HepG2 (cell line): ENCODE results near the gene HYDIN. TPM values are rescaled to one million over a fixed set of nuclear protein-coding genes. Genes with fewer than 3 reads are reported as not detected.

ENCODE experiments used
- ATAC-seq: fragments of 200-7000 bp; cut with Tn5 transposase; 3 replicates; pipeline ENCODE4 v1.9.1; 2020; ENCODE audit warnings: mild to moderate bottlenecking, moderate library complexity
- BruUV-seq: library from RNA; stranded (reverse); fragments of 400-500 nt; replicated peaks from 2 replicates; lab custom pipeline; 2021; lab: Mats Ljungman, UMichigan
- CTCF ChIA-PET: fragments of 300-600 bp; formaldehyde crosslinking; extraction: SDS; loops from one replicate; lab custom pipeline; 2021; ENCODE audit warnings: low total read pairs, inconsistent platforms, low intra/inter-chr PET ratio; lab: Yijun Ruan, JAX
- POLR2A ChIA-PET: fragments of 350-600 bp; sonication (Branson Sonifier 250); formaldehyde crosslinking; loops from one replicate; lab custom pipeline; 2020; ENCODE audit warnings: antibody characterized with exemption, inconsistent platforms; lab: Yijun Ruan, JAX
- DNase-seq: peaks from one replicate; pipeline ENCODE4 v3.0.0-alpha.2; 2015; ENCODE audit warnings: low spot score
- FAIRE-seq: peaks from 3 replicates; lab custom pipeline; 2011; peaks lifted over from hg19 to GRCh38; lab: Jason Lieb, UNC
- H2AFZ ChIP-seq: one replicate; pipeline ENCODE4 v1.6.1; 2011; ENCODE audit warnings: low read length, inconsistent platforms
- H3K27ac ChIP-seq: fragments of 300-600 bp; 3 replicates; pipeline ENCODE4 v1.8.0; 2011; ENCODE audit warnings: mixed run types, mild to moderate bottlenecking, mixed read lengths, low read length, inconsistent platforms; ENCODE audit not compliant: insufficient read depth; ENCODE audit errors: extremely low read length
- H3K27me3 ChIP-seq, 2 experiments: fragments of 200-600 bp in 1 of 2; 2 replicates in 1 of 2; 3 replicates in 1 of 2; pipeline versions ENCODE4 v1.6.0 to v1.8.0; 2011; ENCODE audit warnings: low read length in 2 of 2, mild to moderate bottlenecking in 2 of 2, moderate library complexity in 2 of 2, inconsistent platforms in 1 of 2; ENCODE audit not compliant: insufficient read depth in 2 of 2, control insufficient read depth in 1 of 2
- H3K36me3 ChIP-seq, 2 experiments: fragments of 200-600 bp in 1 of 2; replicated peaks in 1 of 2; 2 replicates in 1 of 2; 3 replicates in 1 of 2; pipeline versions ENCODE4 v1.5.1 to v1.8.0; 2011; ENCODE audit warnings: low read length in 2 of 2, inconsistent platforms in 1 of 2; ENCODE audit not compliant: insufficient read depth in 2 of 2, control insufficient read depth in 1 of 2
- H3K4me1 ChIP-seq: 2 replicates; pipeline ENCODE4 v1.5.1; 2012; ENCODE audit warnings: low read length, inconsistent platforms; ENCODE audit not compliant: insufficient read depth
- H3K4me2 ChIP-seq: 2 replicates; pipeline ENCODE4 v1.6.0; 2011; ENCODE audit warnings: low read depth, low read length, inconsistent platforms
- H3K4me3 ChIP-seq, 3 experiments: fragments of 200-600 bp in 1 of 3; sonication (generic), shearing (Covaris generic) in 1 of 3; replicated peaks in 1 of 3; 2 replicates each; pipeline ENCODE4 v1.5.1; 2011 to 2016; ENCODE audit warnings: low read length in 3 of 3, inconsistent platforms in 2 of 3, low read depth in 2 of 3, mild to moderate bottlenecking in 2 of 3, control low read depth in 1 of 3, mixed read lengths in 1 of 3; ENCODE audit not compliant: insufficient read depth in 1 of 3
- H3K79me2 ChIP-seq: one replicate; pipeline ENCODE4 v1.6.1; 2011; ENCODE audit warnings: low read length, inconsistent platforms; ENCODE audit not compliant: insufficient read depth
- H3K9ac ChIP-seq: 2 replicates; pipeline ENCODE4 v1.6.0; 2011; ENCODE audit warnings: mild to moderate bottlenecking, low read depth, low read length, inconsistent platforms; ENCODE audit not compliant: insufficient read depth
- H3K9me3 ChIP-seq: 2 replicates; pipeline ENCODE4 v1.5.1; 2012; ENCODE audit warnings: mild to moderate bottlenecking, low read length
- H4K20me1 ChIP-seq: 2 replicates; pipeline ENCODE4 v1.6.0; 2011; ENCODE audit warnings: inconsistent platforms, mild to moderate bottlenecking, low read length, moderate library complexity; ENCODE audit not compliant: insufficient read depth
- ELF1 ChIP-seq: sonication (generic); formaldehyde crosslinking; IDR thresholded peaks from 2 replicates; pipeline ENCODE4 v1.4.0; 2020; ENCODE audit warnings: missing genetic modification reagents
- MAFF ChIP-seq: IDR thresholded peaks from 2 replicates; pipeline ENCODE4 v1.6.1; 2011; ENCODE audit warnings: low read depth, low read length, improper control_type of control experiment
- MAFK ChIP-seq, 2 experiments: IDR thresholded peaks in 1 of 2; conservative IDR thresholded peaks in 1 of 2; 2 replicates each; pipeline ENCODE4 v1.6.1; 2011; ENCODE audit warnings: improper control_type of control experiment in 2 of 2, low read length in 2 of 2
- NR2C2 ChIP-seq: sonication (generic); formaldehyde crosslinking; IDR thresholded peaks from 2 replicates; pipeline ENCODE4 v1.4.0; 2020; ENCODE audit warnings: missing genetic modification reagents, mild to moderate bottlenecking, moderate library complexity, borderline replicate concordance
- NR2F2 ChIP-seq: IDR thresholded peaks from 2 replicates; pipeline ENCODE4 v1.6.1; 2012; ENCODE audit warnings: low read depth, inconsistent platforms, borderline replicate concordance
- RFX5 ChIP-seq: IDR thresholded peaks from 2 replicates; pipeline ENCODE4 v1.6.1; 2011; ENCODE audit warnings: low read depth, low read length, improper control_type of control experiment
- SUZ12 ChIP-seq: fragments of 150-350 bp; IDR thresholded peaks from 2 replicates; pipeline ENCODE4 v1.6.1; 2014; ENCODE audit warnings: low read depth, low read length
- ZBTB1 ChIP-seq: sonication (generic); formaldehyde crosslinking; IDR thresholded peaks from 2 replicates; pipeline ENCODE4 v1.4.0; 2020; ENCODE audit warnings: missing genetic modification reagents, borderline replicate concordance
- ZMYM2 ChIP-seq: sonication (generic); formaldehyde crosslinking; IDR thresholded peaks from 2 replicates; pipeline ENCODE4 v1.8.0; 2022; ENCODE audit warnings: mild to moderate bottlenecking, missing genetic modification reagents
- ZNF670 ChIP-seq: sonication (generic); formaldehyde crosslinking; IDR thresholded peaks from 2 replicates; pipeline ENCODE4 v1.8.0; 2022; ENCODE audit warnings: mild to moderate bottlenecking, missing genetic modification reagents, borderline replicate concordance
- ZNF883 ChIP-seq: sonication (generic); formaldehyde crosslinking; IDR thresholded peaks from 2 replicates; pipeline ENCODE4 v1.5.1; 2020; ENCODE audit warnings: mild to moderate bottlenecking, missing genetic modification reagents; ENCODE audit errors: not compliant biosample characterization
- WGBS: methylation state at CpG from one replicate; pipeline ENCODE4 v1.1.6; 2017; ENCODE audit warnings: low lambda C conversion rate; 5-methylcytosine and 5-hydroxymethylcytosine counted together
- in situ Hi-C: cut with HindIII; loops from 2 replicates; pipeline ENCODE4 v1.10.0; 2017; ENCODE audit warnings: low pct_unique_long_range_greater_than_20kb; ENCODE audit not compliant: extremely low pct_ligation_motif_present
- intact Hi-C: fragments of 100-400 bp; cut with micrococcal nuclease; formaldehyde crosslinking; loops from one replicate; pipeline ENCODE4 v1.10.0; 2022; ENCODE audit not compliant: unreplicated experiment
- polyA plus RNA-seq, 8 experiments: library from polyadenylated mRNA; depleted of rRNA in 3 of 8; stranded (reverse) in 7 of 8; unstranded in 1 of 8; fragments of >200 nt; fragmentation: Illumina TruSeq in 4 of 8; extraction: Trizol in 4 of 8; gene quantifications; 2 replicates each; pipeline versions ENCODE4 v1.2.1 to v1.2.3, GENCODE V29; 2011 to 2016; ENCODE audit warnings: low read depth in 4 of 8, missing spikeins in 1 of 8, mixed read lengths in 1 of 8; ENCODE audit not compliant: insufficient read depth in 1 of 8
- total RNA-seq, 5 experiments: library from RNA; depleted of rRNA; stranded (reverse); fragments of >200 nt; fragmentation: Illumina TruSeq; extraction: Trizol; gene quantifications; 2 replicates each; pipeline ENCODE4 v1.2.3, GENCODE V29; 2016; ENCODE audit warnings: low read depth in 1 of 5
- TF ChIP-seq, protein P1 (sequence below): sonication (generic); formaldehyde crosslinking; IDR thresholded peaks from 2 replicates; pipeline ENCODE4 v1.8.0; 2022; ENCODE audit warnings: low read depth, missing genetic modification reagents
- TF ChIP-seq, protein P2 (sequence below): sonication (generic); formaldehyde crosslinking; IDR thresholded peaks from 2 replicates; pipeline ENCODE4 v1.4.0; 2020; ENCODE audit warnings: mild to moderate bottlenecking, missing genetic modification reagents
- TF ChIP-seq, protein P3 (sequence below): sonication (generic); formaldehyde crosslinking; IDR thresholded peaks from 2 replicates; pipeline ENCODE4 v1.9.0; 2021; ENCODE audit warnings: missing genetic modification reagents, borderline replicate concordance

The HYDIN gene
- total and polyA plus RNA-seq, 2 of the 13 experiments (the other 11 are each of a cell fraction or from before 2014, with no cell fraction given): not detected

DNA sequence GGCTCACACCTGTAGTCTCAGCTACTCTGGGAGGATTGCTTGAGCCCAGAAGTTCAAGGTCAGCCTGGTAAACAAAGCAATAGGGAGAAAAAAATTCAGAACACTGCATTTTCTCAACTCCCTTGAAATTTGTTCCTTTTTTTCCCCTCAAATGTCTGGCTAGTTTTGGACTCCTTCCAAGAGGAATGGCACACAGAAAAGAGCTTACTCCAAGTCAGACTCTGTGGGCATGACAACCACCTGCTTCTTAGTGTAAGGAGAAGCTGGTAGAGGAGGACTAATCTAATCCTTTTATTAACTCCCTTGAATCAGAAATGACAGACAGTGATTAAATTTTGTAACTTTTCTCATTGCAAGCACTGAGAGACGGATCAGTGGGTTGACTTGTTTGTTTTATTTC, 27.9 kb upstream of the HYDIN start (continued):
- TF ChIP-seq, protein P1, sequence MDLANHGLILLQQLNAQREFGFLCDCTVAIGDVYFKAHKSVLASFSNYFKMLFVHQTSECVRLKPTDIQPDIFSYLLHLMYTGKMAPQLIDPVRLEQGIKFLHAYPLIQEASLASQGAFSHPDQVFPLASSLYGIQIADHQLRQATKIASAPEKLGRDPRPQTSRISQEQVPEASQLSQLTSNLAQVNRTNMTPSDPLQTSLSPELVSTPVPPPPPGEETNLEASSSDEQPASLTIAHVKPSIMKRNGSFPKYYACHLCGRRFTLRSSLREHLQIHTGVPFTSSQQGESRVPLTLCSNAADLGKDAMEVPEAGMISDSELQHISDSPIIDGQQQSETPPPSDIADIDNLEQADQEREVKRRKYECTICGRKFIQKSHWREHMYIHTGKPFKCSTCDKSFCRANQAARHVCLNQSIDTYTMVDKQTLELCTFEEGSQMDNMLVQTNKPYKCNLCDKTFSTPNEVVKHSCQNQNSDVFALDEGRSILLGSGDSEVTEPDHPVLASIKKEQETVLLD: no peak
- no peak for TF ChIP-seq NR2F2
- TF ChIP-seq ELF1: no peak
- no peak for TF ChIP-seq RFX5
- TF ChIP-seq, protein P2, sequence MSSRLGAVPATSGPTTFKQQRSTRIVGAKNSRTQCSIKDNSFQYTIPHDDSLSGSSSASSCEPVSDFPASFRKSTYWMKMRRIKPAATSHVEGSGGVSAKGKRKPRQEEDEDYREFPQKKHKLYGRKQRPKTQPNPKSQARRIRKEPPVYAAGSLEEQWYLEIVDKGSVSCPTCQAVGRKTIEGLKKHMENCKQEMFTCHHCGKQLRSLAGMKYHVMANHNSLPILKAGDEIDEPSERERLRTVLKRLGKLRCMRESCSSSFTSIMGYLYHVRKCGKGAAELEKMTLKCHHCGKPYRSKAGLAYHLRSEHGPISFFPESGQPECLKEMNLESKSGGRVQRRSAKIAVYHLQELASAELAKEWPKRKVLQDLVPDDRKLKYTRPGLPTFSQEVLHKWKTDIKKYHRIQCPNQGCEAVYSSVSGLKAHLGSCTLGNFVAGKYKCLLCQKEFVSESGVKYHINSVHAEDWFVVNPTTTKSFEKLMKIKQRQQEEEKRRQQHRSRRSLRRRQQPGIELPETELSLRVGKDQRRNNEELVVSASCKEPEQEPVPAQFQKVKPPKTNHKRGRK (CRISPR knock-in tag): no peak

DNA sequence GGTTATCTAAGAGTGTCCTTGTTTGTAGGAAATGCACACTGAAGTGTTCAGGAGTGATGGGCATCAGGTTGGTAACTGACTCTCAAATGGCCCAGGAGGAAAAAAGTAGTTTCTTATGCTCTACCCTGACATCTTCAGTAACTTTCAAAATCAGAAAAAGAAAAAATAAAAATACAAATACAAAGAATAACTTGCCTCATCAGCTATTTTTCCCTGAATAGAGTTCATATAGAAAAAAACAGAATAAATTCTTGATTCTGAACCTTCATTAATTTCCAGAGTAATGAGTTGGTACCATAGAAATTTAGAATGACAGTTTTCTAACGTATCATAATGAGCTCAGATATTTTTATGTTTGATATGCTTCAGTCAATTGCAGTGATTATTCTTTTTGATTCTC, 27.2 kb upstream of the HYDIN start:
- no peaks in the 10 kb centered on the region for H3K79me2 ChIP-seq
- ATAC-seq (no peak), DNase-seq (no peak), FAIRE-seq (no peak)
- no peaks in the 10 kb centered on the region for H3K4me1 ChIP-seq
- ChIA-PET CTCF (no interaction called here), POLR2A (no interaction called here)
- H4K20me1 ChIP-seq: no peaks in the 10 kb centered on the region
- no peaks in the 10 kb centered on the region for H3K9me3 ChIP-seq
- H3K9ac ChIP-seq: no peak overlapping the region
- H2AFZ ChIP-seq: no peak overlapping the region
- 2% methylated on average over 1 of the region's 1 CpG for WGBS
- H3K4me3 ChIP-seq: no peak overlapping the region
- H3K4me2 ChIP-seq: no peak overlapping the region
- in situ Hi-C loops (no loop called here), intact Hi-C loops (no loop called here)
- H3K27me3 ChIP-seq: peaks cover 0 to 25% of the 10 kb centered on the region in 2 experiments; a peak in 2 of 5 replicates
- BruUV-seq: no TSS peak
- H3K36me3 ChIP-seq: no peaks in the 10 kb centered on the region
- H3K27ac ChIP-seq: no peak overlapping the region
- TF ChIP-seq, protein P3, sequence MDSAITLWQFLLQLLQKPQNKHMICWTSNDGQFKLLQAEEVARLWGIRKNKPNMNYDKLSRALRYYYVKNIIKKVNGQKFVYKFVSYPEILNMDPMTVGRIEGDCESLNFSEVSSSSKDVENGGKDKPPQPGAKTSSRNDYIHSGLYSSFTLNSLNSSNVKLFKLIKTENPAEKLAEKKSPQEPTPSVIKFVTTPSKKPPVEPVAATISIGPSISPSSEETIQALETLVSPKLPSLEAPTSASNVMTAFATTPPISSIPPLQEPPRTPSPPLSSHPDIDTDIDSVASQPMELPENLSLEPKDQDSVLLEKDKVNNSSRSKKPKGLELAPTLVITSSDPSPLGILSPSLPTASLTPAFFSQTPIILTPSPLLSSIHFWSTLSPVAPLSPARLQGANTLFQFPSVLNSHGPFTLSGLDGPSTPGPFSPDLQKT: no peak
- TF ChIP-seq ZMYM2 (CRISPR knock-in tag): no peak
- TF ChIP-seq ZNF883: no peak
- no peak for TF ChIP-seq SUZ12
- TF ChIP-seq NR2C2 (CRISPR knock-in tag): no peak
- peak; percentile 49; the same call in 1 of the 2 replicates for TF ChIP-seq MAFF
- no peak for TF ChIP-seq ZBTB1 (CRISPR knock-in tag)
- no peak for TF ChIP-seq ZNF670 (CRISPR knock-in tag)
- peak; percentile 55 to 82 for TF ChIP-seq MAFK (conservative IDR thresholded peaks at IDR 0.05 in 1 of 2, IDR thresholded peaks at IDR 0.05 in 1 of 2; ENCODE audit: low read length in 2 of 2)
